GM12872 (cell line): ENCODE results near the gene PARD6A.

Experiments used
- TF ChIP-seq, protein P1 (sequence below): IDR thresholded peaks from 3 replicates; pipeline ENCODE4 v1.5.1; 2011; ENCODE audit warnings: low read depth, mild to moderate bottlenecking, low read length, moderate library complexity; ENCODE audit not compliant: insufficient read depth

Gene PARD6A

DNA sequence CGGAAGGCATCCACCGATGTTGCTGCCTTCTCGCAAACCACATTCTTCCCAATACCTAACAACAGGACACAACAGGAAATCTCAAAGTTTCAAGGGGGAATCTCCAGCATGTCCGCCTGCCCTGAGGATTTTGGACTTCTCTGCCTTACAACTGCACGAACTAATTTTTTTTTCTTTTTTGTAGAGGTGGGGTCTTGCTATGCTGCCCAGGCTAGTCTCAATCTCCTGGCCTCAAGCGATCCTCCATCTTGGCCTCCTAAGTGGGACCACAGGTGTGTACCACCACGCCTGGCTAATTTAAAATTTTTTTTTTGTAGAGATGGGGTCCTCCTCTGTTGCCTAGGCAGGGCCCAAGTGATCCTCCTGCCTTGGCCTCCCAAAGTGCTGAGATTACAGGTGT, 15.2 kb downstream of the PARD6A start:
- TF ChIP-seq, protein P1, sequence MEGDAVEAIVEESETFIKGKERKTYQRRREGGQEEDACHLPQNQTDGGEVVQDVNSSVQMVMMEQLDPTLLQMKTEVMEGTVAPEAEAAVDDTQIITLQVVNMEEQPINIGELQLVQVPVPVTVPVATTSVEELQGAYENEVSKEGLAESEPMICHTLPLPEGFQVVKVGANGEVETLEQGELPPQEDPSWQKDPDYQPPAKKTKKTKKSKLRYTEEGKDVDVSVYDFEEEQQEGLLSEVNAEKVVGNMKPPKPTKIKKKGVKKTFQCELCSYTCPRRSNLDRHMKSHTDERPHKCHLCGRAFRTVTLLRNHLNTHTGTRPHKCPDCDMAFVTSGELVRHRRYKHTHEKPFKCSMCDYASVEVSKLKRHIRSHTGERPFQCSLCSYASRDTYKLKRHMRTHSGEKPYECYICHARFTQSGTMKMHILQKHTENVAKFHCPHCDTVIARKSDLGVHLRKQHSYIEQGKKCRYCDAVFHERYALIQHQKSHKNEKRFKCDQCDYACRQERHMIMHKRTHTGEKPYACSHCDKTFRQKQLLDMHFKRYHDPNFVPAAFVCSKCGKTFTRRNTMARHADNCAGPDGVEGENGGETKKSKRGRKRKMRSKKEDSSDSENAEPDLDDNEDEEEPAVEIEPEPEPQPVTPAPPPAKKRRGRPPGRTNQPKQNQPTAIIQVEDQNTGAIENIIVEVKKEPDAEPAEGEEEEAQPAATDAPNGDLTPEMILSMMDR: no peak

DNA sequence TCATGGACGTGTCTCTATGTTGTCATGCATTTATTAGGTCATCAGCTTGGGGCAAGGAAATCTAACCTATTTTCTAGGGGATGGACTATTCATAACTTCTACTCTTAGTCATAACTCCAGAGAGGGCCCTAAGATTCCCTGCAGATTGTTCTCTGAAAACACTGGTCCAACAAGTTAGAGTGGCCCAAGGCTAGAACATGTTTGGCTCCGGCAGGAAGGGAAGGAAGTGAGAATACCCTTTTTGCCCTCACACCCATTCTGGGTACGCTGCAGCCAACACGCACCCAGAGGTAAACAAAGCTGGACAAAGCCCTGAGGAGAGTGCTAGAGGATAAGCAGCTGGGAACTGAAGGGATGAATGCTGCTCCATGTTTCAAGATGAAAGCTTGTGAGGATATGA, 15.8 kb downstream of the PARD6A start:
- TF ChIP-seq, protein P1: no peak

DNA sequence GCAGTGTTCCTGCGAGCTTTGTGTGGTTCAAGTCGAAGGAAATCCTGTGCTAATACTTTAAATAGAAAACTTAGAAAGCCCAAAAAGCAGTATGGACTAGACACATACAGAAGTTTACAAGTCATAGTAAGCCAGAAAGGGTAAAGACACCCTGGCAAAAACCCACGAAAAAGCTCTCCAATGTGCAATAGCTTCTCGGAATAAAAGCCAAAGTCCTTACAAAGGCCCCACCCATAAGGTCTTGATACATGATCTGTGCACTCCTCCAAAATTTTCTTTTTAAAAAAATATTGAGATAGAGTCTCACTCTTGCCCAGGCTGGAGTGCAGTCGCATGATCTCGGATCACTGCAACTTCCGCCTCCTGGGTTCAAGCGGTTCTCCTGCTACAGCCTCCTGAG, 16.2 kb downstream of the PARD6A start:
- TF ChIP-seq, protein P1: no peak

GRCh38 chr16:67677712-67678111, 17.0 kb downstream of the PARD6A start:
- TF ChIP-seq, protein P1: no peak

DNA sequence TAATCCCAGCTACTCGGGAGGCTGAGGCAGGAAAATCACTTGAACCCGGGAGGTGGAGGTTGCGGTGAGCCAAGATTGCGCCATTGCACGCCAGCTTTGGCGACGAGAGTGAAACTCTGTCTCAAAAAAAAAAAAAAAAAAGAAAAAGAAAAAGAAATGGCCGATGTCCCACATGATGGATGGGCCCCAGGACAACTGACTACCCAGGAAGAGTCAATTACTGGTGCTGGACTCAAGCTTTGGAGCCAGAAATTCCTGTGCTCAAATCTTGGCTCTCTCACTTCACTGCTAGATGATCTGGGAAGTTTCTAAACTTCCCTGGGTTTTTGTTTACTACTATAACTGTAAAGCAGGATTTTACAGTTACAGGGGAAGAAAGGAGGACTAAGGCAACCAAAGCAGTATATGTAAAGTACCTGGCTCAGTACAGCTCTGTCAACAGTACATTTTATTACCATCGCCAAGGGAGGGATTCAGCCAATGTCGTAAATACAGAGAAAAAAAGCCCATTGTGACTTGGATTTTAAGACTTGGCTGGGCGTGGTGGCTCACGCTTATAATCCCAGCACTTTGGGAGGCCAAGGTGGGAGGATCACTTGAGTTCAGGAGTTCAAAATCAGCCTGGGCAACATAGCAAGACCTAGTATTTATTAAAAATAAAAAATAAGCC, 17.7 kb downstream of the PARD6A start:
- TF ChIP-seq, protein P1: no peak

GRCh38 chr16:67679935-67680897, 19.5 kb downstream of the PARD6A start:
- TF ChIP-seq, protein P1: no peak

DNA sequence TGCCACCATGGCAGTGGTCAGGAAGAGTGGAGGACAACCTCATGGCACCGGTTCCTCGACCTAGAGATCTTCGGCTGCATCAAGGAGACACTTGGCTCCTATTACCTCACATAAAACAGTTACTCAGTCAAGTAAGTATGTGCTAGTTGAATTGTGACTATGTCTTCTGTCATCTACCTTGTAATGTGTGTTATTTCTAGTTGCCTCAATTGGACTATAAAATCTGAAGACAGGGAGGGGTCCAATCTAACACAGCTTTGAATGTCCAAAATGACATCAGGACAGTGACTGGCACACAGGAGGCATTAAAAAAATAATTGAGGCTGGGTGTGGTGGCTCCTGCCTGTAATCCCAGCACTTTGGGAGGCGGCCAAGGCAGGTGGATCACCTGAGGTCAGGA, 23.0 kb downstream of the PARD6A start:
- TF ChIP-seq, protein P1: no peak
